Trophoblast cell (in vitro differentiated cells and primary cell): Measurements from ENCODE around the gene PAX2.

Experiments
- DNase-seq, 2 donors: peaks; one replicate each; pipeline ENCODE4 v3.0.0-alpha.2; 2016
- H2AFZ ChIP-seq: 2 replicates; pipeline ENCODE4 v1.6.1; 2013; ENCODE audit warnings: low read length, moderate library complexity, mild to moderate bottlenecking; ENCODE audit not compliant: insufficient read depth, poor library complexity
- H2AK5ac ChIP-seq: 2 replicates; pipeline ENCODE4 v1.6.1; 2013; ENCODE audit warnings: mild to moderate bottlenecking, low read length
- H2BK120ac ChIP-seq: 2 replicates; pipeline ENCODE4 v1.6.1; 2013; ENCODE audit warnings: low read length, mild to moderate bottlenecking, moderate library complexity; ENCODE audit not compliant: insufficient read depth, poor library complexity
- H2BK12ac ChIP-seq: 2 replicates; pipeline ENCODE4 v1.6.1; 2013; ENCODE audit warnings: mild to moderate bottlenecking, low read length, moderate library complexity
- H2BK5ac ChIP-seq: 2 replicates; pipeline ENCODE4 v1.6.1; 2013; ENCODE audit warnings: low read length, low read depth, moderate library complexity, mild to moderate bottlenecking; ENCODE audit not compliant: poor library complexity
- H3K14ac ChIP-seq: 2 replicates; pipeline ENCODE4 v1.6.1; 2013; ENCODE audit warnings: mild to moderate bottlenecking, low read length
- H3K18ac ChIP-seq: 2 replicates; pipeline ENCODE4 v1.6.1; 2013; ENCODE audit warnings: mild to moderate bottlenecking, low read length
- H3K23ac ChIP-seq: 2 replicates; pipeline ENCODE4 v1.6.1; 2013; ENCODE audit warnings: low read length
- H3K27ac ChIP-seq: 2 replicates; pipeline ENCODE4 v1.5.1; 2013; ENCODE audit warnings: low read depth, mild to moderate bottlenecking, inconsistent platforms, low read length, moderate library complexity
- H3K27me3 ChIP-seq: 2 replicates; pipeline ENCODE4 v1.6.1; 2013; ENCODE audit warnings: inconsistent platforms, mild to moderate bottlenecking, low read length, moderate library complexity; ENCODE audit not compliant: insufficient read depth
- H3K36me3 ChIP-seq, 2 experiments: 1 replicate in 1 of 2; 2 replicates in 1 of 2; pipeline ENCODE4 v1.6.1; 2013; ENCODE audit warnings: low read length in 2 of 2, mild to moderate bottlenecking in 2 of 2, moderate library complexity in 1 of 2; ENCODE audit not compliant: insufficient read depth in 2 of 2, control insufficient read depth in 1 of 2
- H3K4ac ChIP-seq: 2 replicates; pipeline ENCODE4 v1.6.1; 2013; ENCODE audit warnings: low read depth, mild to moderate bottlenecking, low read length, moderate library complexity
- H3K4me1 ChIP-seq, 2 experiments: 1 replicate in 1 of 2; 2 replicates in 1 of 2; pipeline ENCODE4 v1.6.1; 2013; ENCODE audit warnings: low read length in 2 of 2, mild to moderate bottlenecking in 2 of 2, moderate library complexity in 1 of 2; ENCODE audit not compliant: insufficient read depth in 2 of 2, control insufficient read depth in 1 of 2
- H3K4me2 ChIP-seq: 2 replicates; pipeline ENCODE4 v1.6.1; 2013; ENCODE audit warnings: inconsistent platforms, mild to moderate bottlenecking, low read length, moderate library complexity
- H3K4me3 ChIP-seq: 2 replicates; pipeline ENCODE4 v1.5.1; 2013; ENCODE audit warnings: mild to moderate bottlenecking, low read depth, low read length, inconsistent platforms
- H3K79me1 ChIP-seq: one replicate; pipeline ENCODE4 v1.6.1; 2013; ENCODE audit warnings: low read length
- H3K79me2 ChIP-seq: 2 replicates; pipeline ENCODE4 v1.6.1; 2013; ENCODE audit warnings: low read length, mild to moderate bottlenecking; ENCODE audit not compliant: control insufficient read depth, insufficient read depth, poor library complexity
- H3K9ac ChIP-seq: 2 replicates; pipeline ENCODE4 v1.6.1; 2013; ENCODE audit warnings: mild to moderate bottlenecking, low read length
- H3K9me3 ChIP-seq: 2 replicates; pipeline ENCODE4 v1.6.1; 2013; ENCODE audit warnings: low read depth, mild to moderate bottlenecking, control low read depth, inconsistent platforms, low read length; ENCODE audit not compliant: insufficient read depth
- H4K12ac ChIP-seq: 2 replicates; pipeline ENCODE4 v1.6.1; 2013; ENCODE audit warnings: low read depth, mild to moderate bottlenecking, low read length, moderate library complexity
- H4K8ac ChIP-seq: 2 replicates; pipeline ENCODE4 v1.6.1; 2013; ENCODE audit warnings: low read depth, mild to moderate bottlenecking, low read length, moderate library complexity
- H4K91ac ChIP-seq: one replicate; pipeline ENCODE4 v1.6.1; 2013; ENCODE audit warnings: low read depth, mild to moderate bottlenecking, low read length, moderate library complexity
- WGBS: extraction: QIAGEN DNeasy Blood & Tissue Kit; methylation state at CpG from one replicate; pipeline ENCODE4 v1.1.7; 2013; ENCODE audit warnings: missing lambda C conversion rate; ENCODE audit not compliant: insufficient read length, insufficient coverage; ENCODE audit errors: extremely low coverage; 5-methylcytosine and 5-hydroxymethylcytosine counted together

Gene PAX2

DNA sequence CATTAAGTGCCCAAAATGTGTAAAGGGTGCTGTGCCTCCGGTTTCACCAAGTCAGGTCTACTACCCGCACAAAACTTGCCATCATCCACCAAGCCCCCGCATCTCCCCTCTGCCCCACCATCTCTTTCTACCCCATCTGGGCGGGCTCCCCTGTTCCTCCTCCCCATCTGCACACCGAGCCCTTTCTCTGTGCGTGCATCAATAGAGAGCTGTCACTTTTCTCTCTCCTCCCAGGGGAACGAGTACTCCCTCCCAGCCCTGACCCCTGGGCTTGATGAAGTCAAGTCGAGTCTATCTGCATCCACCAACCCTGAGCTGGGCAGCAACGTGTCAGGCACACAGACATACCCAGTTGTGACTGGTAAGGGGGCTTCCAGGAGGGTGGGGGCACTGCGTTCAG lies 63.5 kb downstream of the PAX2 start:
- H3K27ac ChIP-seq = no peak overlapping the region
- H4K12ac ChIP-seq = no peak overlapping the region
- H4K8ac ChIP-seq = no peak overlapping the region
- H3K4ac ChIP-seq = no peak overlapping the region
- no peaks in the 10 kb centered on the region for H3K4me1 ChIP-seq
- H3K23ac ChIP-seq = no peak overlapping the region
- H3K79me2 ChIP-seq = no peaks in the 10 kb centered on the region
- no peak overlapping the region for H2AFZ ChIP-seq
- H2AK5ac ChIP-seq = no peak overlapping the region
- H3K36me3 ChIP-seq = no peaks in the 10 kb centered on the region
- H3K27me3 ChIP-seq = peaks cover 3% of the 10 kb centered on the region
- no peaks in the 10 kb centered on the region for H3K79me1 ChIP-seq
- no peak overlapping the region for H3K14ac ChIP-seq
- H2BK5ac ChIP-seq = no peak overlapping the region
- H3K9me3 ChIP-seq = peaks cover 2% of the 10 kb centered on the region
- H3K4me3 ChIP-seq = no peak overlapping the region
- no peak overlapping the region for H3K4me2 ChIP-seq
- H4K91ac ChIP-seq = no peak overlapping the region
- no peak overlapping the region for H3K9ac ChIP-seq
- no peak for DNase-seq
- no peak overlapping the region for H2BK120ac ChIP-seq
- no CpG with 5 or more reads among the region's 10 CpGs for WGBS
- no peak overlapping the region for H3K18ac ChIP-seq
- H2BK12ac ChIP-seq = no peak overlapping the region

DNA sequence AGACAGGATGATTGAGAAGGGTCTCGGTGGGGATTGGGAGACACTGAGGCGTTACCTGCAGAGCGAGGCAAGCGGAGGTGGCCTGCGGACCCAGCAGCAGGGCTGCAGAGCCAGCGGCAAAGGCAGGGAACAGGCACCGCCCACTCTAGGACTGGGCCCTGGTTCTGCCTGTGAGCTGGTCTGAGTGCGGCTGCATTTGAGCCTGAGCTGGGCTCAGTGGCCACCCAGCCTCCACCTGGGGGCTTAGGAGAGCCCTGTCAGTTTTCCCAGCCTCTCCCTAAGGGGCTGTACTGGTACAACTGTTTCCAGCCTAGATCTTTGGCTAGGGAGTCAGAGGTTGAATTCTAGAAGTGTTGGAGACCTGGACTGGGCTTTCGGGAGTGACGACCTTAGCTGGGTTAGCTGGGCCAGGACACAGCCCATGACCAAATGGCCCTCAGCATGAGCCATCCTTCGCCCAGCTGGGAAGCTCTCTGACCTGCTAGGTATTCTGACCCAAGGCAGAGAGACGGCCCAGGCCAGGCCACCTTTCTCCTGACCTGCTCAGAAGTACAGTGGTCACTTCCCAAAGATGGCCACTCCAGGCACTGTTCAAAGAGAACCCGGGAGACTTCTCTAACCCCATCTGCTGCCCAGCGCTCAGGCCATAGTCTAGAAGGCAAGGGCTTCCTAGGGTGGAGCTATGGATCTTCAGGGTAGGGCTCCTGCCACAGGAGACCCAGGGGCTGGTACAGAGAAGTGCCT lies 64.9 kb downstream of the PAX2 start:
- no peaks in the 10 kb centered on the region for H3K79me2 ChIP-seq
- H3K4me3 ChIP-seq = no peak overlapping the region
- no peak overlapping the region for H2AFZ ChIP-seq
- H3K4me2 ChIP-seq = no peak overlapping the region
- no peak overlapping the region for H3K4ac ChIP-seq
- no peaks in the 10 kb centered on the region for H3K36me3 ChIP-seq
- peaks cover 2% of the 10 kb centered on the region for H3K9me3 ChIP-seq
- no peak overlapping the region for H3K18ac ChIP-seq
- H2BK12ac ChIP-seq = no peak overlapping the region
- no peak overlapping the region for H3K9ac ChIP-seq
- H3K27ac ChIP-seq = no peak overlapping the region
- DNase-seq = no peak
- H2AK5ac ChIP-seq = no peak overlapping the region
- no peaks in the 10 kb centered on the region for H3K79me1 ChIP-seq
- H4K91ac ChIP-seq = no peak overlapping the region
- peaks cover 3% of the 10 kb centered on the region for H3K27me3 ChIP-seq
- no peak overlapping the region for H2BK5ac ChIP-seq
- H4K12ac ChIP-seq = no peak overlapping the region
- no peak overlapping the region for H3K23ac ChIP-seq
- no CpG with 5 or more reads among the region's 14 CpGs for WGBS
- H3K14ac ChIP-seq = no peak overlapping the region
- H4K8ac ChIP-seq = no peak overlapping the region
- no peak overlapping the region for H2BK120ac ChIP-seq
- no peaks in the 10 kb centered on the region for H3K4me1 ChIP-seq

DNA sequence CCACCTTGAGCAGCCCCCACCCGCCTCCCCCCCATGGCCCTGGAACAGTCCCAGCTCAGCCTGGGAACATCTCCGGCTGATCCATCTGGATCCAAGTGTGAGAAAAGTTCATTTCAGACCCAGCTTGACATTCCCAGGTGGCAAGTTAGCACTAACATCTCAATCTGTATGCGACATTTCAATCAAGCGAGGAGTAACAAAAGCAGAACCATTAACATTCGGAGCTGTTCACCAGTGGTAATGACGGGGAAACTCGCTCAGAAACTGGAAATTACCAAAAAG lies 65.4 kb downstream of the PAX2 start:
- Histone ChIP-seq H4K91ac (no peak overlapping the region), H3K4ac (no peak overlapping the region), H3K36me3 (no peaks in the 10 kb centered on the region), H3K27me3 (peaks cover 3% of the 10 kb centered on the region), H2AFZ (no peak overlapping the region), H3K9ac (no peak overlapping the region), H3K4me3 (no peak overlapping the region), H3K27ac (no peak overlapping the region), H2BK5ac (no peak overlapping the region), H4K12ac (no peak overlapping the region), H2BK12ac (no peak overlapping the region), H3K23ac (no peak overlapping the region), H3K79me1 (no peaks in the 10 kb centered on the region), H4K8ac (no peak overlapping the region), H3K79me2 (no peaks in the 10 kb centered on the region), H3K14ac (no peak overlapping the region), H3K18ac (no peak overlapping the region), H2BK120ac (no peak overlapping the region), H2AK5ac (no peak overlapping the region), H3K4me2 (no peak overlapping the region), H3K4me1 (no peaks in the 10 kb centered on the region), H3K9me3 (peaks cover 2% of the 10 kb centered on the region)
- DNase-seq = no peak
- WGBS = no CpG with 5 or more reads among the region's 7 CpGs

DNA sequence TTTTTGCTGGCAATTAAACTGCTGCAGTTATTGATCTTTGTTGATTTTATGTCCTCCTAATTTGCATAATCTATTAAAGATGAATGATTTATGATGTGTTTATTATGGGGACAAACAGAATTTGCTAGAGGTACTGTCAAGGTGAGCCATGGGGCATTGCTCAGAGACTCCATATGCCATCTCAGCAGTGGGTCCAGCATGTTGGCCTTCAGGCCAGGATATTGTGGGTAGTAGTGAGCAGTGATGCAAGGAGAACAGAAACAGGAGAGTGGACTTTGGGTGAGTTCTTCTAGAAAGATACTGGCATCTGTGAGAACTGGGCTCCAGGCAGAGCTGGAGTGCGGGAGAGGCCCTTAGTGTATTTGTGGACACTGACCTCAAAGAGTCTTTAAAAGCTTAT lies 65.9 kb downstream of the PAX2 start:
- H3K18ac ChIP-seq = no peak overlapping the region
- H3K27me3 ChIP-seq = peaks cover 3% of the 10 kb centered on the region
- no peak overlapping the region for H2BK5ac ChIP-seq
- H4K8ac ChIP-seq = no peak overlapping the region
- H3K27ac ChIP-seq = no peak overlapping the region
- peaks cover 2% of the 10 kb centered on the region for H3K9me3 ChIP-seq
- no peak overlapping the region for H4K12ac ChIP-seq
- H4K91ac ChIP-seq = no peak overlapping the region
- no peaks in the 10 kb centered on the region for H3K79me1 ChIP-seq
- H3K4me1 ChIP-seq = no peaks in the 10 kb centered on the region
- H3K23ac ChIP-seq = no peak overlapping the region
- H3K79me2 ChIP-seq = no peaks in the 10 kb centered on the region
- H2AFZ ChIP-seq = no peak overlapping the region
- no peak overlapping the region for H3K4ac ChIP-seq
- H2BK120ac ChIP-seq = no peak overlapping the region
- no peak for DNase-seq
- no peak overlapping the region for H3K14ac ChIP-seq
- H2BK12ac ChIP-seq = no peak overlapping the region
- H3K9ac ChIP-seq = no peak overlapping the region
- no peak overlapping the region for H2AK5ac ChIP-seq
- H3K4me2 ChIP-seq = no peak overlapping the region
- WGBS = no CpG with 5 or more reads among the region's 1 CpG
- no peak overlapping the region for H3K4me3 ChIP-seq
- H3K36me3 ChIP-seq = no peaks in the 10 kb centered on the region
